K562 (cell line): Measurements from ENCODE around the gene APC2. TPM values are rescaled to one million over a fixed set of nuclear protein-coding genes. Genes with fewer than 3 reads are reported as not detected.

Source experiments
- BCL6 ChIP-seq: fragments of 250-450 bp; sonication (Bioruptor Pico); IDR thresholded peaks from 2 replicates; pipeline ENCODE4 v1.4.0; 2020
- CBX3 ChIP-seq, 2 experiments: IDR thresholded peaks; 1 replicate in 1 of 2; 2 replicates in 1 of 2; pipeline ENCODE4 v1.6.1; 2012; ENCODE audit warnings: inconsistent platforms in 2 of 2, low read length in 2 of 2, borderline replicate concordance in 1 of 2, control low read depth in 1 of 2
- FOXP1 ChIP-seq: sonication (generic); formaldehyde crosslinking; IDR thresholded peaks from 2 replicates; pipeline ENCODE4 v1.8.0; 2022; ENCODE audit warnings: mild to moderate bottlenecking, missing genetic modification reagents
- KLF16 ChIP-seq: IDR thresholded peaks from 2 replicates; pipeline ENCODE4 v1.6.1; 2016; ENCODE audit warnings: antibody characterized with exemption
- NFXL1 ChIP-seq: fragments of 450-650 bp; formaldehyde crosslinking; IDR thresholded peaks from 2 replicates; pipeline ENCODE4 v1.4.0; 2021; ENCODE audit warnings: mild to moderate bottlenecking
- PCBP2 ChIP-seq: fragments of 200-400 bp; formaldehyde crosslinking; IDR thresholded peaks from 2 replicates; pipeline ENCODE4 v1.6.1; 2018; ENCODE audit warnings: low read length, low read depth, mild to moderate bottlenecking, moderate library complexity; ENCODE audit not compliant: poor library complexity, severe bottlenecking
- SETDB1 ChIP-seq: IDR thresholded peaks from one replicate; pipeline ENCODE4 v1.6.1; 2012; ENCODE audit warnings: low read length, control low read depth, inconsistent platforms
- SMAD3 ChIP-seq: fragments of 450-650 bp; formaldehyde crosslinking; conservative IDR thresholded peaks from 2 replicates; pipeline ENCODE4 v1.4.0; 2020; ENCODE audit warnings: mild to moderate bottlenecking
- SMARCE1 ChIP-seq: fragments of 450-650 bp; IDR thresholded peaks from 2 replicates; pipeline ENCODE4 v1.7.1; 2016; ENCODE audit warnings: mild to moderate bottlenecking
- ZNF77 ChIP-seq: fragments of 250-450 bp; sonication (Bioruptor Pico); IDR thresholded peaks from 2 replicates; pipeline ENCODE4 v1.5.0; 2020
- ZNF785 ChIP-seq: fragments of 250-450 bp; sonication (Bioruptor Pico); IDR thresholded peaks from 2 replicates; pipeline ENCODE4 v1.4.0; 2020; ENCODE audit warnings: mild to moderate bottlenecking
- polyA plus RNA-seq, 8 experiments: library from polyadenylated mRNA; depleted of rRNA in 4 of 8; stranded (reverse) in 5 of 8; unstranded in 3 of 8; fragments of >200 nt; fragmentation: Nextera tagmentation in 2 of 8; fragmentation: Illumina TruSeq in 1 of 8; extraction: Ambion mirVana in 2 of 8; extraction: Trizol in 1 of 8; gene quantifications; 2 replicates each; pipeline versions ENCODE4 v1.2.1 to v1.2.3, GENCODE V29; 2011 to 2014; ENCODE audit warnings: inconsistent platforms in 1 of 8, missing spikeins in 1 of 8
- total RNA-seq, 7 experiments: library from RNA; depleted of rRNA in 6 of 7; stranded (reverse); fragments of >200 nt in 6 of 7; fragmentation: Illumina TruSeq in 2 of 7; extraction: Trizol in 2 of 7; gene quantifications; 2 replicates each; pipeline versions ENCODE4 v1.2.1 to v1.2.3, GENCODE V29; 2011 to 2021; ENCODE audit warnings: low replicate concordance in 1 of 7
- TF ChIP-seq, protein P1 (sequence below): sonication (generic); formaldehyde crosslinking; IDR thresholded peaks from 2 replicates; pipeline ENCODE4 v1.8.1; 2022; ENCODE audit warnings: missing genetic modification reagents
- TF ChIP-seq, protein P2 (sequence below): fragments of 200-400 bp; formaldehyde crosslinking; IDR thresholded peaks from 2 replicates; pipeline ENCODE4 v1.6.1; 2017; ENCODE audit warnings: mild to moderate bottlenecking, low read depth, low read length, moderate library complexity
- TF ChIP-seq, protein P3 (sequence below): fragments of 450-650 bp; IDR thresholded peaks from 2 replicates; pipeline ENCODE4 v1.7.1; 2018; ENCODE audit warnings: mild to moderate bottlenecking, low read depth; ENCODE audit not compliant: partially characterized antibody
- TF ChIP-seq, protein P4 (sequence below): sonication (generic); formaldehyde crosslinking; IDR thresholded peaks from 2 replicates; pipeline ENCODE4 v1.8.1; 2023; ENCODE audit warnings: mild to moderate bottlenecking, missing genetic modification reagents
- TF ChIP-seq, protein P5 (sequence below): IDR thresholded peaks from 2 replicates; pipeline ENCODE4 v1.6.1; 2012; ENCODE audit warnings: low read depth, low read length, improper control_type of control experiment, borderline replicate concordance
- TF ChIP-seq, protein P6 (sequence below): sonication (generic); formaldehyde crosslinking; IDR thresholded peaks from 2 replicates; pipeline ENCODE4 v1.8.1; 2023; ENCODE audit warnings: mild to moderate bottlenecking, missing genetic modification reagents, moderate library complexity

The APC2 gene
- total and polyA plus RNA-seq, 9 of the 15 experiments (the other 6 are each of a cell fraction or from before 2014, with no cell fraction given) = 0.01 to 0.40 (median 0.05) TPM; not detected in 3

DNA sequence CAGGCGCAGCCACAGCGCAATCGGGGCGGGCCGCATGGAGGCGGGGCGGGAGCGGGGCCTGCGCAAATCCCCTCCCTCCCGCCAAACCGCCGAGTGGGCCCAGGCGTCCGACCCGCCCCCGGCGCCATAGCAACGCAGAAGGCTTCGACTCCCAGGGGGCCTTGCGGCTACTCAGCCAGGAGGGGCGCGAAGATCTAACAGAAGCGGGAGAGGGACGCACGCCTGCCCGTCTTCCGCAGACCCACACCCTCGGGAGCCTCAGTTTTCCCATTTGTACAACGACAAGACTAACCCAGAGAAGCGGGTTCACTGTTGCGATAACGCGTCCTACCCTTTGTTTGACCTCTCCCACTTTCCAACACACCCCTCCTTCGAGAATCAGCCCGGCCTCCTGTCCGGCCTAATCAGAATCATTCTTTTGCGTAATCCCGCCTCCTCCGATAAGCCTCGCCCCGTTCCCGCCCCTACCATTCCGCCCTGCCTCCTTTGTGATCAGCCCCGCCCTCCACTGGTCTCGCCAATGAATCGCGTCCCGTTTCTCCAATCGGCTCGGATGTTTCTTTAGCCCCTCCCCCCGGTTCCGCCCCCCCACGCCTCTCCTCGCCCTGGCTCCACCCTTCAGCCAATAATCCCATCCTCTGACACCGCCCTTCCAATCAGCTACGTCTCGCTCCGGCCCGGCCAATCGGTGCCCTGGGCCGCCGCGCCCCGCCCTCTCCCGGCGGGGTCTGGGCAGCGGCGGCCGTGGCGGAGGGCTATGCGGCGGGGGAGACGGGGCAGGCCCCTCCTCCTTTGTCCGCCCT is 40.6 kb downstream of the APC2 start, which contains the start of gene PCSK4 (continued):
- TF ChIP-seq, protein P1, sequence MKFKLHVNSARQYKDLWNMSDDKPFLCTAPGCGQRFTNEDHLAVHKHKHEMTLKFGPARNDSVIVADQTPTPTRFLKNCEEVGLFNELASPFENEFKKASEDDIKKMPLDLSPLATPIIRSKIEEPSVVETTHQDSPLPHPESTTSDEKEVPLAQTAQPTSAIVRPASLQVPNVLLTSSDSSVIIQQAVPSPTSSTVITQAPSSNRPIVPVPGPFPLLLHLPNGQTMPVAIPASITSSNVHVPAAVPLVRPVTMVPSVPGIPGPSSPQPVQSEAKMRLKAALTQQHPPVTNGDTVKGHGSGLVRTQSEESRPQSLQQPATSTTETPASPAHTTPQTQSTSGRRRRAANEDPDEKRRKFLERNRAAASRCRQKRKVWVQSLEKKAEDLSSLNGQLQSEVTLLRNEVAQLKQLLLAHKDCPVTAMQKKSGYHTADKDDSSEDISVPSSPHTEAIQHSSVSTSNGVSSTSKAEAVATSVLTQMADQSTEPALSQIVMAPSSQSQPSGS (CRISPR knock-in tag) = no peak
- no peak for TF ChIP-seq FOXP1 (CRISPR knock-in tag)
- TF ChIP-seq ZNF77 (CRISPR knock-in tag) = no peak
- no peak for TF ChIP-seq SMARCE1
- no peak for TF ChIP-seq BCL6 (CRISPR knock-in tag)
- TF ChIP-seq, protein P2, sequence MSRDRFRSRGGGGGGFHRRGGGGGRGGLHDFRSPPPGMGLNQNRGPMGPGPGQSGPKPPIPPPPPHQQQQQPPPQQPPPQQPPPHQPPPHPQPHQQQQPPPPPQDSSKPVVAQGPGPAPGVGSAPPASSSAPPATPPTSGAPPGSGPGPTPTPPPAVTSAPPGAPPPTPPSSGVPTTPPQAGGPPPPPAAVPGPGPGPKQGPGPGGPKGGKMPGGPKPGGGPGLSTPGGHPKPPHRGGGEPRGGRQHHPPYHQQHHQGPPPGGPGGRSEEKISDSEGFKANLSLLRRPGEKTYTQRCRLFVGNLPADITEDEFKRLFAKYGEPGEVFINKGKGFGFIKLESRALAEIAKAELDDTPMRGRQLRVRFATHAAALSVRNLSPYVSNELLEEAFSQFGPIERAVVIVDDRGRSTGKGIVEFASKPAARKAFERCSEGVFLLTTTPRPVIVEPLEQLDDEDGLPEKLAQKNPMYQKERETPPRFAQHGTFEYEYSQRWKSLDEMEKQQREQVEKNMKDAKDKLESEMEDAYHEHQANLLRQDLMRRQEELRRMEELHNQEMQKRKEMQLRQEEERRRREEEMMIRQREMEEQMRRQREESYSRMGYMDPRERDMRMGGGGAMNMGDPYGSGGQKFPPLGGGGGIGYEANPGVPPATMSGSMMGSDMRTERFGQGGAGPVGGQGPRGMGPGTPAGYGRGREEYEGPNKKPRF = no peak
- TF ChIP-seq PCBP2 = no peak
- TF ChIP-seq KLF16 = no peak
- TF ChIP-seq, protein P3, sequence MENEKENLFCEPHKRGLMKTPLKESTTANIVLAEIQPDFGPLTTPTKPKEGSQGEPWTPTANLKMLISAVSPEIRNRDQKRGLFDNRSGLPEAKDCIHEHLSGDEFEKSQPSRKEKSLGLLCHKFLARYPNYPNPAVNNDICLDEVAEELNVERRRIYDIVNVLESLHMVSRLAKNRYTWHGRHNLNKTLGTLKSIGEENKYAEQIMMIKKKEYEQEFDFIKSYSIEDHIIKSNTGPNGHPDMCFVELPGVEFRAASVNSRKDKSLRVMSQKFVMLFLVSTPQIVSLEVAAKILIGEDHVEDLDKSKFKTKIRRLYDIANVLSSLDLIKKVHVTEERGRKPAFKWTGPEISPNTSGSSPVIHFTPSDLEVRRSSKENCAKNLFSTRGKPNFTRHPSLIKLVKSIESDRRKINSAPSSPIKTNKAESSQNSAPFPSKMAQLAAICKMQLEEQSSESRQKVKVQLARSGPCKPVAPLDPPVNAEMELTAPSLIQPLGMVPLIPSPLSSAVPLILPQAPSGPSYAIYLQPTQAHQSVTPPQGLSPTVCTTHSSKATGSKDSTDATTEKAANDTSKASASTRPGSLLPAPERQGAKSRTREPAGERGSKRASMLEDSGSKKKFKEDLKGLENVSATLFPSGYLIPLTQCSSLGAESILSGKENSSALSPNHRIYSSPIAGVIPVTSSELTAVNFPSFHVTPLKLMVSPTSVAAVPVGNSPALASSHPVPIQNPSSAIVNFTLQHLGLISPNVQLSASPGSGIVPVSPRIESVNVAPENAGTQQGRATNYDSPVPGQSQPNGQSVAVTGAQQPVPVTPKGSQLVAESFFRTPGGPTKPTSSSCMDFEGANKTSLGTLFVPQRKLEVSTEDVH = peak; percentile 75
- TF ChIP-seq, protein P4, sequence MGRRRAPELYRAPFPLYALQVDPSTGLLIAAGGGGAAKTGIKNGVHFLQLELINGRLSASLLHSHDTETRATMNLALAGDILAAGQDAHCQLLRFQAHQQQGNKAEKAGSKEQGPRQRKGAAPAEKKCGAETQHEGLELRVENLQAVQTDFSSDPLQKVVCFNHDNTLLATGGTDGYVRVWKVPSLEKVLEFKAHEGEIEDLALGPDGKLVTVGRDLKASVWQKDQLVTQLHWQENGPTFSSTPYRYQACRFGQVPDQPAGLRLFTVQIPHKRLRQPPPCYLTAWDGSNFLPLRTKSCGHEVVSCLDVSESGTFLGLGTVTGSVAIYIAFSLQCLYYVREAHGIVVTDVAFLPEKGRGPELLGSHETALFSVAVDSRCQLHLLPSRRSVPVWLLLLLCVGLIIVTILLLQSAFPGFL (CRISPR knock-in tag) = no peak
- no peak for TF ChIP-seq SETDB1
- no peak for TF ChIP-seq SMAD3 (CRISPR knock-in tag)
- TF ChIP-seq, protein P5, sequence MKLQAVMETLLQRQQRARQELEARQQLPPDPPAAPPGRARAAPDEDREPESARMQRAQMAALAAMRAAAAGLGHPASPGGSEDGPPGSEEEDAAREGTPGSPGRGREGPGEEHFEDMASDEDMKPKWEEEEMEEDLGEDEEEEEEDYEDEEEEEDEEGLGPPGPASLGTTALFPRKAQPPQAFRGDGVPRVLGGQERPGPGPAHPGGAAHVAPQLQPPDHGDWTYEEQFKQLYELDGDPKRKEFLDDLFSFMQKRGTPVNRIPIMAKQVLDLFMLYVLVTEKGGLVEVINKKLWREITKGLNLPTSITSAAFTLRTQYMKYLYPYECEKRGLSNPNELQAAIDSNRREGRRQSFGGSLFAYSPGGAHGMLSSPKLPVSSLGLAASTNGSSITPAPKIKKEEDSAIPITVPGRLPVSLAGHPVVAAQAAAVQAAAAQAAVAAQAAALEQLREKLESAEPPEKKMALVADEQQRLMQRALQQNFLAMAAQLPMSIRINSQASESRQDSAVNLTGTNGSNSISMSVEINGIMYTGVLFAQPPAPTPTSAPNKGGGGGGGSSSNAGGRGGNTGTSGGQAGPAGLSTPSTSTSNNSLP = peak; percentile 67; the same call in 1 of the 2 replicates
- TF ChIP-seq ZNF785 = no peak
- TF ChIP-seq, protein P6, sequence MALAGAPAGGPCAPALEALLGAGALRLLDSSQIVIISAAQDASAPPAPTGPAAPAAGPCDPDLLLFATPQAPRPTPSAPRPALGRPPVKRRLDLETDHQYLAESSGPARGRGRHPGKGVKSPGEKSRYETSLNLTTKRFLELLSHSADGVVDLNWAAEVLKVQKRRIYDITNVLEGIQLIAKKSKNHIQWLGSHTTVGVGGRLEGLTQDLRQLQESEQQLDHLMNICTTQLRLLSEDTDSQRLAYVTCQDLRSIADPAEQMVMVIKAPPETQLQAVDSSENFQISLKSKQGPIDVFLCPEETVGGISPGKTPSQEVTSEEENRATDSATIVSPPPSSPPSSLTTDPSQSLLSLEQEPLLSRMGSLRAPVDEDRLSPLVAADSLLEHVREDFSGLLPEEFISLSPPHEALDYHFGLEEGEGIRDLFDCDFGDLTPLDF (CRISPR knock-in tag) = peak; percentile 41; the same call in 1 of the 2 replicates
- no peak for TF ChIP-seq CBX3 (IDR thresholded peaks at IDR 0.05; ENCODE audit: borderline replicate concordance in 1 of 2, low read length in 2 of 2)
- TF ChIP-seq NFXL1 (CRISPR knock-in tag) = no peak
